B cell (primary cell): Measurements from ENCODE around the gene TIGD6. TPM values are rescaled to one million over a fixed set of nuclear protein-coding genes. Genes with fewer than 3 reads are reported as not detected.

Experiments used
- ATAC-seq: fragments of 200-7000 bp; cut with Tn5 transposase; one replicate; pipeline ENCODE4 v1.10.0; 2021; ENCODE audit warnings: low read depth, mild to moderate bottlenecking, moderate number of reproducible peaks, moderate library complexity
- CTCF ChIA-PET: fragments of 350-600 bp; sonication (Branson Sonifier 250); formaldehyde crosslinking; loops from one replicate; lab custom pipeline; 2021; ENCODE audit warnings: antibody characterized with exemption, inconsistent platforms; lab: Charles Lee
- POLR2A ChIA-PET: fragments of 350-600 bp; sonication (Branson Sonifier 250); formaldehyde crosslinking; loops from one replicate; lab custom pipeline; 2021; ENCODE audit warnings: antibody characterized with exemption; lab: Charles Lee
- DNase-seq: peaks from one replicate; pipeline ENCODE4 v3.0.0; 2013
- H2AFZ ChIP-seq: 2 replicates; pipeline ENCODE4 v1.6.1; 2012; ENCODE audit warnings: mild to moderate bottlenecking, low read depth, low read length; ENCODE audit not compliant: insufficient read depth, poor library complexity, severe bottlenecking
- H3K27ac ChIP-seq, 2 donors: 1 replicate in 1 of 2; 2 replicates in 1 of 2; pipeline ENCODE4 v1.5.1; 2012 to 2013; ENCODE audit warnings: low read length in 2 of 2, mild to moderate bottlenecking in 2 of 2, moderate library complexity in 1 of 2
- H3K27me3 ChIP-seq, 4 experiments: fragments of 200-600 bp in 1 of 4; sonication (generic) in 1 of 4; replicated peaks in 1 of 4; 1 replicate in 2 of 4; 2 replicates in 2 of 4; pipeline versions ENCODE4 v1.6.1 to v1.7.0; 2013 to 2016; ENCODE audit warnings: low read length in 3 of 4, mild to moderate bottlenecking in 2 of 4, mixed read lengths in 1 of 4, moderate library complexity in 1 of 4; ENCODE audit not compliant: insufficient read depth in 4 of 4, control insufficient read depth in 3 of 4; ENCODE audit errors: control extremely low read depth in 1 of 4
- H3K36me3 ChIP-seq, 2 experiments: replicated peaks in 1 of 2; 1 replicate in 1 of 2; 2 replicates in 1 of 2; pipeline versions ENCODE4 v1.6.1 to v1.7.1; 2013; ENCODE audit warnings: low read length in 1 of 2; ENCODE audit not compliant: insufficient read depth in 2 of 2, control insufficient read depth in 1 of 2; ENCODE audit errors: control extremely low read depth in 1 of 2, extremely low read depth in 1 of 2
- H3K4me1 ChIP-seq, 2 donors: fragments of 200-600 bp in 1 of 2; sonication (generic) in 1 of 2; 1 replicate in 1 of 2; 2 replicates in 1 of 2; pipeline versions ENCODE4 v1.5.1 to v1.6.1; 2013 to 2017; ENCODE audit warnings: low read length in 2 of 2; ENCODE audit not compliant: control insufficient read depth in 2 of 2, insufficient read depth in 2 of 2
- H3K4me2 ChIP-seq: replicated peaks from 2 replicates; pipeline ENCODE3; 2012; ENCODE audit warnings: mild to moderate bottlenecking, low read depth, low read length; ENCODE audit not compliant: poor library complexity, severe bottlenecking
- H3K4me3 ChIP-seq, 5 experiments: fragments of 200-600 bp in 1 of 5; sonication (generic) in 1 of 5; 1 replicate in 3 of 5; 2 replicates in 2 of 5; pipeline versions ENCODE4 v1.5.1 to v1.7.0; 2011 to 2016; ENCODE audit warnings: low read length in 4 of 5, mild to moderate bottlenecking in 4 of 5, low read depth in 2 of 5, control low read depth in 1 of 5, moderate library complexity in 1 of 5; ENCODE audit not compliant: insufficient read depth in 1 of 5; ENCODE audit errors: control extremely low read depth in 1 of 5, extremely low read depth in 1 of 5
- H3K79me2 ChIP-seq: fragments of 200-600 bp; sonication (generic); one replicate; pipeline ENCODE4 v1.6.0; 2016; ENCODE audit warnings: low read length; ENCODE audit not compliant: control insufficient read depth, insufficient read depth
- H3K9ac ChIP-seq: fragments of 200-600 bp; sonication (generic); 2 replicates; pipeline ENCODE4 v1.6.1; 2017; ENCODE audit warnings: mild to moderate bottlenecking, low read length, moderate library complexity
- H3K9me3 ChIP-seq, 3 donors: one replicate each; pipeline versions ENCODE4 v1.6.1 to v1.7.1; 2013; ENCODE audit warnings: low read length in 2 of 3; ENCODE audit not compliant: control insufficient read depth in 2 of 3, insufficient read depth in 1 of 3; ENCODE audit errors: control extremely low read depth in 1 of 3
- H4K20me1 ChIP-seq: 2 replicates; pipeline ENCODE4 v1.6.0; 2012; ENCODE audit warnings: mild to moderate bottlenecking, low read length; ENCODE audit not compliant: insufficient read depth, control insufficient read depth, poor library complexity, severe bottlenecking
- H3K27ac Mint-ChIP-seq: one replicate; pipeline ENCODE4 v1.8.0; 2021; ENCODE audit warnings: mixed read lengths
- H3K27me3 Mint-ChIP-seq: one replicate; pipeline ENCODE4 v1.8.0; 2021; ENCODE audit warnings: mixed read lengths
- H3K4me1 Mint-ChIP-seq: one replicate; pipeline ENCODE4 v1.8.0; 2021; ENCODE audit warnings: mixed read lengths
- H3K4me3 Mint-ChIP-seq: one replicate; pipeline ENCODE4 v1.8.0; 2021; ENCODE audit warnings: mixed read lengths
- H3K9me3 Mint-ChIP-seq: one replicate; pipeline ENCODE4 v1.8.0; 2022; ENCODE audit warnings: mixed read lengths; ENCODE audit not compliant: insufficient read depth
- CTCF ChIP-seq: fragments of 200-600 bp; IDR thresholded peaks from one replicate; pipeline ENCODE4 v1.8.0; 2022; ENCODE audit warnings: antibody characterized with exemption, mild to moderate bottlenecking
- EZH2 ChIP-seq: IDR thresholded peaks from 2 replicates; pipeline ENCODE4 v1.6.1; 2012; ENCODE audit warnings: borderline replicate concordance, low read depth, mild to moderate bottlenecking, moderate library complexity, low read length; ENCODE audit not compliant: insufficient read depth, poor library complexity, severe bottlenecking
- WGBS: methylation state at CpG from one replicate; pipeline ENCODE4 v1.1.5; 2013; ENCODE audit warnings: missing lambda C conversion rate; ENCODE audit not compliant: insufficient coverage; 5-methylcytosine and 5-hydroxymethylcytosine counted together
- intact Hi-C: fragments of 100-400 bp; cut with micrococcal nuclease; formaldehyde crosslinking; loops from one replicate; pipeline ENCODE4 v1.10.0; 2022
- polyA plus RNA-seq: library from polyadenylated mRNA; depleted of rRNA; stranded (reverse); fragments of >200 nt; gene quantifications from 2 replicates; pipeline ENCODE4 v1.2.3, GENCODE V29; 2012
- total RNA-seq, 2 donors: library from RNA; stranded (reverse); fragments of 120-200 nt in 1 of 2; gene quantifications; 1 replicate in 1 of 2; 2 replicates in 1 of 2; pipeline versions ENCODE4 v1.2.3 to v1.2.4, GENCODE V29; 2013 to 2022

The TIGD6 gene
- total and polyA plus RNA-seq, 2 donors (not counting 1 experiment from before 2014, with no cell fraction given): 2.1 to 5.4 TPM

GRCh38 chr5:150006318-150006717 is 5.9 kb upstream of the TIGD6 start:
- Histone ChIP-seq H3K79me2 (peaks cover 50% of the 10 kb centered on the region), H4K20me1 (peaks cover 36% of the 10 kb centered on the region), H3K4me3 (no peak overlapping the region), H3K36me3 (peaks cover 10 to 55% of the 10 kb centered on the region in 2 experiments), H2AFZ (no peak overlapping the region), H3K4me2 (no peak overlapping the region), H3K9me3 (no peaks in the 10 kb centered on the region), H3K27me3 (no peaks in the 10 kb centered on the region), H3K27ac (no peak overlapping the region), H3K4me1 (peaks cover 12 to 15% of the 10 kb centered on the region in 2 donors), H3K9ac (no peak overlapping the region)
- ChIA-PET CTCF (interaction anchor here (0.8 to 2.2 kb wide), 4 partner anchors 13 to 373 kb away, joined by 3 to 6 read pairs (median 4); partner anchors contain the start of gene SLC26A2), POLR2A (no interaction called here)
- intact Hi-C loops: no loop called here
- DNase-seq (no peak), ATAC-seq (no peak)
- Mint-ChIP-seq H3K4me3 (no peak overlapping the region), H3K27ac (no peak overlapping the region), H3K9me3 (no peaks in the 10 kb centered on the region), H3K4me1 (peaks cover 23% of the 10 kb centered on the region), H3K27me3 (no peaks in the 10 kb centered on the region)
- WGBS: no CpG with 5 or more reads among the region's 4 CpGs
- no peak for TF ChIP-seq CTCF
- TF ChIP-seq EZH2: no peak

- H3K79me2 ChIP-seq: peaks cover 50% of the 10 kb centered on the region
- TF ChIP-seq EZH2 (no peak), CTCF (peak; percentile 82)
- H3K27me3 ChIP-seq: no peaks in the 10 kb centered on the region
- ChIA-PET CTCF (interaction anchor here (1.0 to 2.5 kb wide), 4 partner anchors 8 to 365 kb away, joined by 3 to 12 read pairs (median 4); no protein-coding TSS in a partner anchor), POLR2A (interaction anchor here (1.7 kb wide), 1 partner anchor 40 kb away, joined by 3 read pairs; no protein-coding TSS in a partner anchor)
- peaks cover 21 to 23% of the 10 kb centered on the region in 2 donors for H3K4me1 ChIP-seq
- H3K9me3 ChIP-seq: no peaks in the 10 kb centered on the region
- peak overlapping the region; percentile 48 to 90 (median 83) for H3K4me3 ChIP-seq
- Mint-ChIP-seq H3K4me3 (peak overlapping the region; percentile 89), H3K27me3 (no peaks in the 10 kb centered on the region), H3K4me1 (peaks cover 37% of the 10 kb centered on the region), H3K9me3 (no peaks in the 10 kb centered on the region), H3K27ac (peak overlapping the region; percentile 95)
- H3K9ac ChIP-seq: peak overlapping the region; percentile 80
- intact Hi-C loops: loop anchor here (2.0 kb wide), 1 partner anchor 271 kb away; the partner anchor contains the start of gene PPARGC1B
- H3K36me3 ChIP-seq: peaks cover 3 to 18% of the 10 kb centered on the region in 2 experiments
- DNase-seq (peak; percentile 78), ATAC-seq (peak; percentile 51)
- 0% methylated on average over 5 of the region's 8 CpGs for WGBS
- peak overlapping the region; percentile 88 for H3K4me2 ChIP-seq
- peaks cover 17% of the 10 kb centered on the region for H4K20me1 ChIP-seq
- H3K27ac ChIP-seq: peak overlapping the region in 1 of 2 donors; percentile 83
- peak overlapping the region; percentile 93 for H2AFZ ChIP-seq
These were observed 1.4 kb upstream of the TIGD6 start for GRCh38 chr5:150001660-150002486.
